Frontal cortex (tissue), 4 donors: ENCODE data around the gene CDC42BPG. TPM values are rescaled to one million over a fixed set of nuclear protein-coding genes. Genes with fewer than 3 reads are reported as not detected.

Experiments used
- DNase-seq, 2 donors: peaks; one replicate each; pipeline ENCODE4 v3.0.0; 2012; ENCODE audit warnings: low spot score in 2 of 2
- FAIRE-seq: peaks from 2 replicates; lab custom pipeline; 2012; peaks lifted over from hg19 to GRCh38; lab: Jason Lieb, UNC
- total RNA-seq: library from RNA; depleted of rRNA; stranded (reverse); fragments of >200 nt; gene quantifications from one replicate; pipeline ENCODE4 v1.2.3, GENCODE V29; 2014
- donor health status: control.
- donor health status: control.
- donor health status: control.

CDC42BPG gene
- total RNA-seq, 1 donor from 2014 or later: under 0.01 TPM

DNA sequence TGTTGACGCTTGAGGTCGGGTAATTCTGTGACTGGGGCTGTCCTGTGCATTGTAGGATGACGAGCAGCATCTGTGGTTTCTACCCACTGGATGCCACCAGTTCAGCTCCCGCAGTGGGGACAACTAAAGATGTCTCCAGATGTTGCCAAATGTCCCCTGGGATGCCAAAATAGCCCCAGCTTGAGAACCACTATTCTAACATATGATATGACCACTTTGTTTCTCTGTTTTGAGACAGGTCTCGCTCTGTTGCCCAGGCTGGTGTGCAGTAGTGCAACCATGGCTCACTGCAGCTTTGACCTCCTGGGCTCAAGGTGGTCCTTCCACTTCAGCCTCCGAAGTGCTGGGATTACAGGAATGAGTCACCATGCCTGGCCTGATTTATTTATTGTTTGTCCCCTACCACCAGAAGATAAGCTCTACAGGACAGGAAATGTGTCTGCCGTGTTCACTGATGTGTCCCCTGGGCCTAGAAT is 29.7 kb downstream of the CDC42BPG start:
- DNase-seq (no peak), FAIRE-seq (no peak)

DNA sequence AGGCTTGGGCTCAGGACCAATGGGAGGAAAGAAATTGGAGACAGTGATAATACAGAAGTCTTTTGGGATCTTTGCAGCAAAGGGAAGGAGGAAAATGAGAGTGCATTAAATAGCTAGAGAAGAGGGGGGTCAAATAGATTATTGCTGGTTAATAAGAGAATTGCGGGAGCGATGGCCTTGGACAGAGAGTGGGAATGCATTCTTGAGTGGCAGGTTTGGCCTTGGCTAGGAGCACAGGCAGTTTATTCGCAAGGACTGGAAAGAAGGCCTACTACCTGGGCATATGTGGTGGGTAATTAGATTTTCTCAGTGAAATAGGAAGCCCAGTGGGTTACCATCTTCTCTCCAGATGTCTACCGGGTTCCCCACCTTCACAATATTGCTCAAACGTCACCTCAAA is 30.6 kb downstream of the CDC42BPG start:
- no peak for DNase-seq
- FAIRE-seq: no peak

GRCh38 chr11:64810891-64811272 is 33.6 kb downstream of the CDC42BPG start:
- FAIRE-seq (no peak), DNase-seq (no peak)

- FAIRE-seq (no peak), DNase-seq (peak; percentile 95 to 96)
These were observed 34.1 kb downstream of the CDC42BPG start, which contains the start of gene MEN1 for GRCh38 chr11:64810271-64810890. Gene MEN1, minus strand, starts transcription at chr11:64810551. Its CDS starts 442 bp downstream, at chr11:64810109.

DNA sequence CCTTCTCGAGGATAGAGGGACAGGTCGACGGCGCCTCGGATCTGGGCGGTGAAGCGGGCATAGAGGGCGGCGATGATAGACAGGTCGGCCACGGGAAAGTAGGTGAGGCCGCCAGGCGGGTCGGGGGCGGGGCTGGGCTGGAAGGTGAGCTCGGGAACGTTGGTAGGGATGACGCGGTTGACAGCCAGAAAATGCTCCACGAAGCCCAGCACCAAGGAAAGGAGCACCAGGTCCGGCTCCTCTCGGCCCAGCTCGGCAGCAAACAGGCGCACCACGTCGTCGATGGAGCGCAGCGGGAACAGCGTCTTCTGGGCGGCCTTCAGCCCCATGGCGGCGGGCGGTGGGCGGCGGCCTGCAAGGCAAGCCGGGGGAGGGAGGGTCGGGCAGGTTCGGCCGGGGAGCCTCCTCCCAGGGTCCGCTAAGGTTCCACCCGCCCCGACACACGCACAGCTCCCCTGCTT is 34.6 kb downstream of the CDC42BPG start:
- DNase-seq (peak in 1 of 2 donors; percentile 43), FAIRE-seq (no peak)

- DNase-seq (no peak), FAIRE-seq (no peak)
These were observed 39.0 kb downstream of the CDC42BPG start for GRCh38 chr11:64805481-64805880.

GRCh38 chr11:64804346-64805210 is 39.9 kb downstream of the CDC42BPG start:
- FAIRE-seq: no peak
- DNase-seq: no peak

- no peak for DNase-seq
- no peak for FAIRE-seq
These were observed 40.6 kb downstream of the CDC42BPG start for GRCh38 chr11:64803846-64804345.

DNA sequence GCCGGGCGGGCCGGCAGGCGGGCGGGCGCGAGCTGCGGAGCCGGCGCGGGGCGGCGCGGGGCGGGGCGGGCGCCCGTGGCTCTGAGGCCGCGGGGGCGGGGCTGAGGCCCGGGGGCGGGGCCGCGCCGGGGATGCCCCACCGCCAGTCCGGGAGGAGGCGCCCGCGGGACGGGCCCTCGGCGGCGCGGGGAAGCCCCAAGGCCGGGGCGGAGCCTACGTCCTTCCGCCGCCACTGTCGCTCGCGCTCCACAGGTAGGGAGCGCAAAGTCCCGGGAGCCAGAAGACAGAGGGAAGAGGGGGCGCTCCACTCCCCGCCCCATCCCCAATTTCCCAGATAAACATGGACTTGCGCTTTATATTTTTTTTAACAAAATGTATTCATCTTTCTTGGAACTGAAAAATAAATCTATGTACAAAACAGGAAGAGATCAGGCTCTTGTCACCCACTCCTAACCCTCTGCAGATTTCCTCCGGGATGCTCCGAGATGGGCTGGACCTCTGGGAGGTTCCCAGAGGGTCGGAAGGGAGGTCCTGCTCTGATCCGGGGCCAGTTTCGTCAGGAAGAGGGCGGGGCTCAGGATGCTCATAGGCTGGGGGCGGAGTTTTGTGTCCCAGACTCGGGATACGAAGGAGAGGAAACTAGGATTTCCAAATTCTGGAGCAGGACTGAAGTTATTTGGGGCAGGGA is 41.2 kb downstream of the CDC42BPG start, which contains the start of gene MAP4K2:
MAP4K2 (minus strand) TSS at position 57 of the 688 bp plus-strand sequence. CDS start 65 bp downstream, outside the sequence.
- no peak for FAIRE-seq

DNA sequence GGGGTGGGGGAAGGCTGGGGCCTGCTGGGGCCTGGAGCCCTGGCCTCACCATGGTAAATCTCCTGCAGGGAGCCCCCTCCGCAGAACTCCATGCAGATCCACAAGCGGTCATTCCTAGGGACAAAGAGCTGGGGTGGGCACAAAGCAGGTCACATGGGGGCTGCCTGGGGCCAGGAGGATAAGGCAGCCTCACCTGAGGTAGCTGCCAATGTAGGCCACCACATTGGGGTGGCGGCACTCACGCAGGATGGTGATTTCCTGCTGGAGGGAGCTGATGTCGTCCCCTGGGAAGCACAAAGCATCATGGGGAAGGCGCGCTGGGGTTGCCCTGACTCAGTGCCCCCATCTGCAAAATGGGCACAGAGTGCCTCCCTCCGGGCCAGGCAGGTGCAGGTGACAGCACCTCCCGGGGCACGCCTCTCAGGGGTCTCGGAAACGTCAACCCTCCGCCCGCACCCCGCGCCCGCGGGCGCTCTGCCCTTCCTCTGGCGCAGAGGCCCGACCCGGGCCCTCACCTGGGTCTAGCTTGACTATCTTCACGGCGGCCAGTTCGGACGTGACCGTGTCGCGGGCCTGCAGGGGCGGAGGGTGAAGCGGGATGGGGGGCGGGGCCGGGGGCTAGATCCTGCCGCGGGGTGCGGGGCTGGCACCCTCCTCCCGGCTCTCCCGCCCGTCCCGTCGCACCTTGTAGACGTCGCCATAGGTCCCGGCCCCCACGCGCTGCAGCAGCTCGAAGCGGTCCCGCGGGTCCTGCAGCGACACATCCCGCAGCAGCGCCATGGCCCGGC is 41.9 kb downstream of the CDC42BPG start:
- FAIRE-seq (no peak), DNase-seq (no peak)

More for the DNA sequence above, 41.2 kb downstream of the CDC42BPG start, which contains the start of gene MAP4K2:
- DNase-seq: peak; percentile 97 to 98

GRCh38 chr11:64801561-64802369 is 42.7 kb downstream of the CDC42BPG start:
- DNase-seq (no peak), FAIRE-seq (no peak)

GRCh38 chr11:64801158-64801464 is 43.3 kb downstream of the CDC42BPG start:
- no peak for FAIRE-seq
- no peak for DNase-seq

- DNase-seq (no peak), FAIRE-seq (no peak)
These were observed 43.9 kb downstream of the CDC42BPG start for GRCh38 chr11:64800303-64801157.

GRCh38 chr11:64799623-64800302 is 44.7 kb downstream of the CDC42BPG start:
- no peak for FAIRE-seq

GRCh38 chr11:64799256-64799622 is 45.2 kb downstream of the CDC42BPG start:
- DNase-seq (no peak), FAIRE-seq (no peak)

More at GRCh38 chr11:64799623-64800302, 44.7 kb downstream of the CDC42BPG start:
- DNase-seq: no peak

DNA sequence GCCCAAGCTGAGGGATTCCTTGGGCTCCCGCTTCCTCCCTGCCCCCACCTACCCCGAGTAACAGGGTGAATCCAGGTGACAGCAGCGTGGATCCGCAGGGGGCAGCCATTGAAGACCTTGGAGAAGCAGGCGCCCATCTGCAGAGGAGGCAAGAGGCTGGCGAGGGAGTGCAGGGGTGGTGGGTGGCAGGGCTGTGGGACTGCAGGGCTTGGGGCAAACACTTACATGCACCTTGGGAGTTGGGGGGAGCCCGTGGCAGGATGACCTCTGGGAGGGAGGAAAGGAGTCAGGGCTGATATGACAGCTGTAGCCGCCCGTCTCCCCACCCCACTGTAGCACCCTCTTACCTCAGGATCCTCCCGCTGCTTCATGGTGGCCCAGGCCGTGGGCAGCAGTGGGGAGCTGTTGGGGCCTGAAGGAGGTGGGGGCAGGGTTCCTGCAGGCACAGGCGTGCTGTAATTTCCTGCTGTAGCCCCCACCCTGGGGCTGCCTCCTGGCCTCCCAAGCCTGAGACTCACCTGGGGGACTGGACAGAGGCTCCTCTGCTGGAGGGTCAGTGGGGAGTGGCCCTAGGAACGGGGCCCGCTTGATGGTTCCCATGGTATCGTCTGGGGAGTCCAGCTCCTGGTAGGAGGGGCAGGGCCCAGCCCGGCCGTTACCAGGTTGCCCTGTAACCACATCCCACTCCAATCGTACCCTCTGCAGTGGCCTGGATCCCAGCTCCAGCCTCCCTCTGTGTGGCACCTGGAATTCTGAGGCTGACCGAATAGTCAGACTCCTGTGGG is 47.5 kb downstream of the CDC42BPG start:
- DNase-seq: no peak

More for the DNA sequence above, 47.5 kb downstream of the CDC42BPG start:
- FAIRE-seq: no peak
